Right renal pelvis (tissue), 4 donors: ENCODE data around the gene FASTKD2. TPM values are rescaled to one million over a fixed set of nuclear protein-coding genes. Genes with fewer than 3 reads are reported as not detected.

Experiments used
- DNase-seq, 4 donors: peaks; one replicate each; pipeline ENCODE4 v3.0.0-alpha.2; 2013; ENCODE audit warnings: low read depth in 4 of 4, low spot score in 3 of 4, missing footprints in 1 of 4
- polyA plus RNA-seq, 4 donors: library from polyadenylated mRNA; unstranded; fragments of 120-200 nt; gene quantifications; one replicate each; pipeline ENCODE4 v1.2.1, GENCODE V29; 2013; ENCODE audit not compliant: insufficient read length in 4 of 4

Gene FASTKD2
- polyA plus RNA-seq, 4 donors: 37.5 to 45.5 (median 42.9) TPM

GRCh38 chr2:206833291-206833690 lies 67.9 kb downstream of the FASTKD2 start:
- DNase-seq: no peak

DNA sequence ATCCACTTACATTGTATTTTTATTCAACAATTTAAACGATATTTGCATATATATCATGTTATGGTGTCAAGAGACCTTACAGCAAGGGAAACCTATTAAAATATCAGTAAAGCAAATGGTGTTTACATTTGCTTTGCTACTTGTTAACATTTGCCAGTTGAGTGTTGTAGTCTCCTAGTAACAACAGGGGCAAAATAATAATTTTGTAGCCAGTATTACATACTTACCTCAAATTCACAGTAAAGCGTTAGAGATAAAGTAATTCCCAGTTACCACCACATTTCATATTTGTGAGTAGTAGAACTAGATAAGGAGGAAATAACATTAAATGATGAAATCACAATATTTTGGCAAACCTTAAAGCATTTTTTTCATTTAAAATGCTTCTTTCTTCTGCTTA lies 71.3 kb downstream of the FASTKD2 start:
- no peak for DNase-seq

DNA sequence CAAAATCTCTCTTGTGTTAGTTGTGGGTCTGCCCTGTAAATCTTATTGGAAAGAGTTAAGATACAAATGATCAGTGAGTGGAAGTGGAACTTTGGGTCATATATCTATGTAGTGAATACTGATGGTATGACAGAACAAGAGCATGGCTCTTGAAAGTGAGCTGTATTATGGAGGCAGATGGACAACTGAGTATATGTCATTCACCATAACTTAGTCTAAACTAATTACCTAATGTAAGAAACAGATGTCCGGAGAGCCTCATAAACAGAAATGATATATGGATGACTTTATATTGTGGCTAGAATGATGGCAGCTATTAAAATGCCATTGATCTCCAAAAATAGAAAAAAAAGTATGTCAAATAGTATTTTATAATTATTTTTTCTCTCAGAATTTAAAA lies 72.4 kb downstream of the FASTKD2 start:
- no peak for DNase-seq

DNA sequence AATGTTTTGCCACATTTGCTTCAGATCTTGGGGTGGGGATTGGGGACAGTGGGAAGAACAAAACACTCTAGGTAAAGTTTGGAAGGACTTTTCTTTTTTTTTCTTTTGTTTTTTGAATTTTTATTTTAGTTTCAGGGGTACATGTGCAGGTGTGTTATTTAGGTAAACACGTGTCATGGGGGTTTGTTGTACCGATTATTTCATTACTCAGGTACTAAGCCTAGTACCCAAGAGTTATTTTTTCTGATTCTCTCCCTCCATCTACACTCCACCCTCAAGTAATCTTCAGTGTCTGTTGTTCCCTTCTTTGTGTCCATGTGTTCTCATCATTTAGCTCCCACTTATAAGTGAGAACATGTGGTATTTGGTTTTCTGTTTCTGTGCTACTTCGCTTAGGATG lies 73.3 kb downstream of the FASTKD2 start:
- no peak for DNase-seq

DNA sequence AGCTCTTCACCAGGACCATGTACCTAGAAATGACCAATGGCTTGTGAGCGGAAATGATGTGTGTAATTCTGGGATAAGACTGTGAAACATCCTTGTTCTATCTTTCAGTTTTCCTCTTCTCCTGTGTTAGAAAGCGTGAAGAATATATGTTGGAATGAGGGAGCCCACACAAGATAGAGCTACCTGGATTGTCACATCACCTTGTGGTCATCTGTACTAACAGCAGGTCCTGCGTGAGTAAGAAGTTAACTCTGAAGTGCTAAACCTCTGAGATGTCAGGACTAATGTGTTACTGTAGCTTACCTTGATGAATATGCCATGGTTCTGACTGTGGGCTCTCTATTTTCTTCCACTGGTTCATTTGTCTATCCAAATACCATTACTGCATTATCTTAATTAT lies 75.6 kb downstream of the FASTKD2 start:
- DNase-seq: no peak

Other genes with a start within 250 kb of the FASTKD2 start
- gene FAM237A, start 123.1 kb upstream of the FASTKD2 start, polyA plus RNA-seq: not detected
- under 1 TPM in 1 of 4 donors, not detected in 3; 0.04 TPM for gene DYTN, start 47.2 kb upstream of the FASTKD2 start, polyA plus RNA-seq
- gene MDH1B, start 278 bp upstream of the FASTKD2 start, polyA plus RNA-seq: 10 to 100 TPM; 12.7 to 15.2 (median 13.2) TPM
- 1 to 10 TPM; 1.1 to 1.2 (median 1.1) TPM for gene CPO, start 173.9 kb downstream of the FASTKD2 start, polyA plus RNA-seq